ENCODE results near the gene UPB1.

GRCh38 chr22:24495365-24495675 lies 188 bp downstream of the UPB1 start:
- TF ChIP-seq, protein P1, sequence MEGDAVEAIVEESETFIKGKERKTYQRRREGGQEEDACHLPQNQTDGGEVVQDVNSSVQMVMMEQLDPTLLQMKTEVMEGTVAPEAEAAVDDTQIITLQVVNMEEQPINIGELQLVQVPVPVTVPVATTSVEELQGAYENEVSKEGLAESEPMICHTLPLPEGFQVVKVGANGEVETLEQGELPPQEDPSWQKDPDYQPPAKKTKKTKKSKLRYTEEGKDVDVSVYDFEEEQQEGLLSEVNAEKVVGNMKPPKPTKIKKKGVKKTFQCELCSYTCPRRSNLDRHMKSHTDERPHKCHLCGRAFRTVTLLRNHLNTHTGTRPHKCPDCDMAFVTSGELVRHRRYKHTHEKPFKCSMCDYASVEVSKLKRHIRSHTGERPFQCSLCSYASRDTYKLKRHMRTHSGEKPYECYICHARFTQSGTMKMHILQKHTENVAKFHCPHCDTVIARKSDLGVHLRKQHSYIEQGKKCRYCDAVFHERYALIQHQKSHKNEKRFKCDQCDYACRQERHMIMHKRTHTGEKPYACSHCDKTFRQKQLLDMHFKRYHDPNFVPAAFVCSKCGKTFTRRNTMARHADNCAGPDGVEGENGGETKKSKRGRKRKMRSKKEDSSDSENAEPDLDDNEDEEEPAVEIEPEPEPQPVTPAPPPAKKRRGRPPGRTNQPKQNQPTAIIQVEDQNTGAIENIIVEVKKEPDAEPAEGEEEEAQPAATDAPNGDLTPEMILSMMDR (IDR thresholded peaks at IDR 0.05; ENCODE audit: poor library complexity): no peak
- TF ChIP-seq EZH2 (IDR thresholded peaks at IDR 0.05; ENCODE audit: borderline replicate concordance) (no peak), EZH2phosphoT487 (IDR thresholded peaks at IDR 0.05; ENCODE audit: low read depth, severe bottlenecking, unreplicated experiment) (no peak)

Measured in hepatocyte (in vitro differentiated cells).